Measurements from ENCODE around the gene ODAD2.

Gene ODAD2

DNA sequence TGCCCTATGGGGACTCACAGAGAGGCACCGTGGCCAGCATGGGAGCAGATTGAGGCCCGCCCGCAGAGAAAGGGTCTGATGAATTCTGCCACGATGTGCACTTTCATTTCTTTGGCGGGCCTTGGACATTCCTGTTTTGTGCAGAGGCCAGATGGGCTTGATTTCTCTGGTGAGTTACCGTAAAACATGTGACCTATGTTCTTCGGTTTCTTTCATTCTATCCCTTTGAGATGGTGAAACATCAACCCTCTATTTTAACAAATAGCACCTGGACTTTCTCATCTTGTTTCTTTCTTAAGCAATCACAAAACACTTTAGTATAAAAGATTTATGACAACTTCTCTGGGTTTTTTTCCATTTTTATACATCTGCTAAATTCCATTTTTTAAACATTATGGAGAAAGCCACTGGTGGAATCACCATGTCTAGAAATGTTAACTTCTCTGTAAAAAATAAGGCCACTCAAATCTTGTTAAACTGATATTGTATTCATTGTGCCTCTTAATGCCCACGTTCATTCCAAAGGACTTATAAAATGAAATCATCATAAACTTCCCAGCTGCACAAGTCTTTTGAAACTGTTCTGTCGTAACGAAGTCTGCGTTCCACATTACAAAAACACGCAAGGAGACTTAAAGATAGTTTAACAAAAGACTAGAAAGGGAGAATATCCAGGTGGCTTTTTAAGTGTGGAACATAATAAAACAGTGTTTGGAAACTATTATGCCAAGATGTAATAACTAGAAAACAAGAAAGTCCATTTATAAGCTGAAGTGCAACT lies 21.4 kb upstream of the ODAD2 start:
- no peaks in the 10 kb centered on the region for H3K36me3 ChIP-seq (ENCODE audit: control insufficient read depth in 2 of 2, insufficient read depth in 1 of 2, low read length in 2 of 2)
- H3K4me1 ChIP-seq (ENCODE audit: control insufficient read depth, insufficient read depth, low read length): no peaks in the 10 kb centered on the region
- H3K9me3 ChIP-seq (ENCODE audit: control insufficient read depth, insufficient read depth, low read depth, low read length): no peaks in the 10 kb centered on the region
- TF ChIP-seq ZNF558 (tag by site-specific recombination; IDR thresholded peaks at IDR 0.05) (no peak), ZNF133 (tag by site-specific recombination; IDR thresholded peaks at IDR 0.05) (no peak), ZNF223 (tag by site-specific recombination; IDR thresholded peaks at IDR 0.05) (no peak), ZNF707 (tag by site-specific recombination; IDR thresholded peaks at IDR 0.05) (no peak), ZNF2 (tag by site-specific recombination; IDR thresholded peaks at IDR 0.05) (no peak)
- TF ChIP-seq, protein P1, sequence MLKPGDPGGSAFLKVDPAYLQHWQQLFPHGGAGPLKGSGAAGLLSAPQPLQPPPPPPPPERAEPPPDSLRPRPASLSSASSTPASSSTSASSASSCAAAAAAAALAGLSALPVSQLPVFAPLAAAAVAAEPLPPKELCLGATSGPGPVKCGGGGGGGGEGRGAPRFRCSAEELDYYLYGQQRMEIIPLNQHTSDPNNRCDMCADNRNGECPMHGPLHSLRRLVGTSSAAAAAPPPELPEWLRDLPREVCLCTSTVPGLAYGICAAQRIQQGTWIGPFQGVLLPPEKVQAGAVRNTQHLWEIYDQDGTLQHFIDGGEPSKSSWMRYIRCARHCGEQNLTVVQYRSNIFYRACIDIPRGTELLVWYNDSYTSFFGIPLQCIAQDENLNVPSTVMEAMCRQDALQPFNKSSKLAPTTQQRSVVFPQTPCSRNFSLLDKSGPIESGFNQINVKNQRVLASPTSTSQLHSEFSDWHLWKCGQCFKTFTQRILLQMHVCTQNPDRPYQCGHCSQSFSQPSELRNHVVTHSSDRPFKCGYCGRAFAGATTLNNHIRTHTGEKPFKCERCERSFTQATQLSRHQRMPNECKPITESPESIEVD (tag by site-specific recombination; IDR thresholded peaks at IDR 0.05): no peak
- TF ChIP-seq, protein P2, sequence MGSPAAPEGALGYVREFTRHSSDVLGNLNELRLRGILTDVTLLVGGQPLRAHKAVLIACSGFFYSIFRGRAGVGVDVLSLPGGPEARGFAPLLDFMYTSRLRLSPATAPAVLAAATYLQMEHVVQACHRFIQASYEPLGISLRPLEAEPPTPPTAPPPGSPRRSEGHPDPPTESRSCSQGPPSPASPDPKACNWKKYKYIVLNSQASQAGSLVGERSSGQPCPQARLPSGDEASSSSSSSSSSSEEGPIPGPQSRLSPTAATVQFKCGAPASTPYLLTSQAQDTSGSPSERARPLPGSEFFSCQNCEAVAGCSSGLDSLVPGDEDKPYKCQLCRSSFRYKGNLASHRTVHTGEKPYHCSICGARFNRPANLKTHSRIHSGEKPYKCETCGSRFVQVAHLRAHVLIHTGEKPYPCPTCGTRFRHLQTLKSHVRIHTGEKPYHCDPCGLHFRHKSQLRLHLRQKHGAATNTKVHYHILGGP (tag by site-specific recombination; IDR thresholded peaks at IDR 0.05): no peak
- TF ChIP-seq, protein P3, sequence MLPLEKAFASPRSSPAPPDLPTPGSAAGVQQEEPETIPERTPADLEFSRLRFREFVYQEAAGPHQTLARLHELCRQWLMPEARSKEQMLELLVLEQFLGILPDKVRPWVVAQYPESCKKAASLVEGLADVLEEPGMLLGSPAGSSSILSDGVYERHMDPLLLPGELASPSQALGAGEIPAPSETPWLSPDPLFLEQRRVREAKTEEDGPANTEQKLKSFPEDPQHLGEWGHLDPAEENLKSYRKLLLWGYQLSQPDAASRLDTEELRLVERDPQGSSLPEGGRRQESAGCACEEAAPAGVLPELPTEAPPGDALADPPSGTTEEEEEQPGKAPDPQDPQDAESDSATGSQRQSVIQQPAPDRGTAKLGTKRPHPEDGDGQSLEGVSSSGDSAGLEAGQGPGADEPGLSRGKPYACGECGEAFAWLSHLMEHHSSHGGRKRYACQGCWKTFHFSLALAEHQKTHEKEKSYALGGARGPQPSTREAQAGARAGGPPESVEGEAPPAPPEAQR (tag by site-specific recombination; IDR thresholded peaks at IDR 0.05): no peak
- TF ChIP-seq, protein P4, sequence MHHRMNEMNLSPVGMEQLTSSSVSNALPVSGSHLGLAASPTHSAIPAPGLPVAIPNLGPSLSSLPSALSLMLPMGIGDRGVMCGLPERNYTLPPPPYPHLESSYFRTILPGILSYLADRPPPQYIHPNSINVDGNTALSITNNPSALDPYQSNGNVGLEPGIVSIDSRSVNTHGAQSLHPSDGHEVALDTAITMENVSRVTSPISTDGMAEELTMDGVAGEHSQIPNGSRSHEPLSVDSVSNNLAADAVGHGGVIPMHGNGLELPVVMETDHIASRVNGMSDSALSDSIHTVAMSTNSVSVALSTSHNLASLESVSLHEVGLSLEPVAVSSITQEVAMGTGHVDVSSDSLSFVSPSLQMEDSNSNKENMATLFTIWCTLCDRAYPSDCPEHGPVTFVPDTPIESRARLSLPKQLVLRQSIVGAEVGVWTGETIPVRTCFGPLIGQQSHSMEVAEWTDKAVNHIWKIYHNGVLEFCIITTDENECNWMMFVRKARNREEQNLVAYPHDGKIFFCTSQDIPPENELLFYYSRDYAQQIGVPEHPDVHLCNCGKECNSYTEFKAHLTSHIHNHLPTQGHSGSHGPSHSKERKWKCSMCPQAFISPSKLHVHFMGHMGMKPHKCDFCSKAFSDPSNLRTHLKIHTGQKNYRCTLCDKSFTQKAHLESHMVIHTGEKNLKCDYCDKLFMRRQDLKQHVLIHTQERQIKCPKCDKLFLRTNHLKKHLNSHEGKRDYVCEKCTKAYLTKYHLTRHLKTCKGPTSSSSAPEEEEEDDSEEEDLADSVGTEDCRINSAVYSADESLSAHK (tag by site-specific recombination; IDR thresholded peaks at IDR 0.05): no peak
- POLR2A ChIA-PET: no interaction called here
- no peak overlapping the region for H3K4me3 ChIP-seq (ENCODE audit: low read depth, low read length)
- H3K27ac ChIP-seq (ENCODE audit: extremely low read depth, low read depth, low read length): no peak overlapping the region
- CTCF ChIA-PET: interaction anchor here (0.6 kb wide), 1 partner anchor 15 kb away, joined by 5 read pairs; no protein-coding TSS in a partner anchor

DNA sequence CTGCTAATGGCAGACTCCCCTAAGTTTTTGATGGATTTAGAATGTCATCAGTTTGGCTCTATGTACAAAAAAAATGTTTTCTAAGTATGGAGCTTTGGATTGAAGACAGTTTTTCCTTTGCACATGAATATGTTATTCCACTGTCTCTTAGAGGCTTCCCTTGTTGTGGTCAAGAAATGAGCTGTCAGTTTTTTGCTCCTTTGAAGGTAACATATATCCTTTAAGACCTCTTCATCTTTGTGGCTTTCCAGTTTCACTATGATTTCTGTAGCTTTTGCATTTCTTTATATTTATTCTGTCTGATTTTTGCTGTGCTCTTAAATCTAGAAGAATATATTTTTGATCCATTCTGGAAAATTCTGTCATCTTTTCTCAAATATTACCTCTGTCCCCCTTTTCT lies 15.8 kb upstream of the ODAD2 start:
- Histone ChIP-seq H3K9me3 (ENCODE audit: control insufficient read depth, insufficient read depth, low read depth, low read length) (no peaks in the 10 kb centered on the region), H3K4me1 (ENCODE audit: control insufficient read depth, insufficient read depth, low read length) (no peaks in the 10 kb centered on the region), H3K27ac (ENCODE audit: extremely low read depth, low read depth, low read length) (no peak overlapping the region), H3K36me3 (ENCODE audit: control insufficient read depth in 2 of 2, insufficient read depth in 1 of 2, low read length in 2 of 2) (no peaks in the 10 kb centered on the region), H3K4me3 (ENCODE audit: low read depth, low read length) (no peak overlapping the region)
- ChIA-PET CTCF (no interaction called here), POLR2A (no interaction called here)
- TF ChIP-seq ZNF473 (tag by site-specific recombination; IDR thresholded peaks at IDR 0.05) (no peak), ZNF561 (tag by site-specific recombination; IDR thresholded peaks at IDR 0.05; ENCODE audit: borderline replicate concordance) (no peak), ZNF530 (tag by site-specific recombination; IDR thresholded peaks at IDR 0.05; ENCODE audit: low read depth) (no peak), BCL11A (tag by site-specific recombination; IDR thresholded peaks at IDR 0.05; ENCODE audit: low read depth) (no peak), ZNF596 (tag by site-specific recombination; IDR thresholded peaks at IDR 0.05) (no peak)

Measured in HEK293 (cell line).